ENCODE measurements around the gene COL16A1.

COL16A1 gene

DNA sequence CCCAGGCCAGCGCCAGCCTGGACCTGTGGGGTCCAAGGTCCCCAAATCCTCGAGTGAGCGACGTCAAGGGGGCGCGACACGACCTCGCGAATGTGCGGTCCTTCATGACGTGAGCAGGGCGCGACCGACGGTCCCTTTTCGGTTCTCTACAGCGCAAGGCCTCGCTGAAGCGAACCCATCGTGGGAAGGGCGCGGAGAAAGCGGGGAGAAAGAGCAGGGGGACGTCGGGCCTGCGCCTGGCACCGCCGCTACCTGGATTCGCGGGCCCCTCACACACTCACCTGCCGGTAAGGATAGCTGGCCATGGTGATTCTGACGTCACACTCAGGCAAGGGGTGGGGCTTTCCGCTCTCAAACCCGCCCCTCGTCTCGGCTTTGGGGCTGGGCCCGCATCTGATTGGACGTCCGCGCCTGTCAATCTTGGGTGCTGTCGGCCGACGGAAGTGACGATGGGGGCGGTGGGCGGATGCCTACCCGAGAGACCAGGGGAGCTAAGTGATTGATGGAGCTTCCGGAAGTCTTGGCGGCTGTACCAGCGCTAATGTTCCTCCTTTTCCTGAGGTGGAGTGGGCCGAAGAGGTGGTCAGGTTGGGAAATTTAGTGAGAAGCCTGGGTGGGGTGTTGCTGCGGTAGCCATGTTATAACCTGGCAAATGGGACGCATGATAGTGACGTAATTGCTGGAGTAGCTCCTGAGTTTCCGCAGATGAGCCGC lies 59.1 kb downstream of the COL16A1 start, which contains the start of gene PEF1:
TSS of gene PEF1 (minus strand) at position 317 of the 714 bp plus-strand sequence. CDS start at position 305, 12 bp downstream.
- DNase-seq = peak; percentile 99

GRCh38 chr1:31643976-31644559 lies 59.7 kb downstream of the COL16A1 start:
- DNase-seq = no peak

DNA sequence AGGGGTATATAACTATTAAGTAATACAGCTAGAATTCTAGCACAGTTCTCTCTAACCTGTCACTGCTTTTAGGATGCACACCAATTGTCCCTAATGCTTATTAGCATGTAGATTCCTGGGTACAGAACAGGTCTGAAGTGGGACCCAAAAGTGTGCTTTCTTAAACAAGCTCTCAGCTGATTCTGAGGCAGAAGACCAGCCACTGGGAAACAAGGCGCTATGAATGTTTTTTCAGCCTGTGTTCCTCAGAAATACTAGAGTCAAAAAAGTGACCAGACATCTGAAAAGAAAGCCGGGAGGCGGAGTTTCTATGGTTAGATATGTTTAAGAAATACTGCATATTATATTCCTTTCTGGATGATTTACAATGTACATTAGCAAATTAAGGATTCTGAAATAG lies 60.9 kb downstream of the COL16A1 start:
- DNase-seq = no peak

GRCh38 chr1:31642366-31642765 lies 61.5 kb downstream of the COL16A1 start:
- no peak for DNase-seq

DNA sequence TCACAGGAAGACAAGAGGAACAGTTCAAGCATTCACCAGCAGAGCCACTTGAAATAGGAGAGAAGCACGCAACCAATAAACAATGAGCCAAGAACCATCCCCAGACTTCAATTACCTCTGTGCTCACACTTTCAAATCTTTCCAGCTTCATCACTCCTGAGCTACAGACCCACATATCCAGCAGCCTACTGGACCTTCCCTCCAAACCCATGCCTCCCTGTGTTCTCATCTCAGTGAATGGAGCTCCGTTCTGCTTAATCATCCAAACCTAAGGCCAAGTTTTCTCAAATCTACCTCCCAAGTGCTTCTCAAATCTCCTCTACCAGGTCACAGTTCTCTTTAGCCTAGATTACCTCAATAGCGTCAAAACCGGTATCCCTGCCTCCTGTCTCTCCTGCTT lies 62.9 kb downstream of the COL16A1 start:
- no peak for DNase-seq

- no peak for DNase-seq
Measured at GRCh38 chr1:31640179-31640578, 63.6 kb downstream of the COL16A1 start.

GRCh38 chr1:31639543-31639942 lies 64.3 kb downstream of the COL16A1 start:
- peak; percentile 79 for DNase-seq

- no peak for DNase-seq
Measured at GRCh38 chr1:31637915-31638673, 65.7 kb downstream of the COL16A1 start.

DNA sequence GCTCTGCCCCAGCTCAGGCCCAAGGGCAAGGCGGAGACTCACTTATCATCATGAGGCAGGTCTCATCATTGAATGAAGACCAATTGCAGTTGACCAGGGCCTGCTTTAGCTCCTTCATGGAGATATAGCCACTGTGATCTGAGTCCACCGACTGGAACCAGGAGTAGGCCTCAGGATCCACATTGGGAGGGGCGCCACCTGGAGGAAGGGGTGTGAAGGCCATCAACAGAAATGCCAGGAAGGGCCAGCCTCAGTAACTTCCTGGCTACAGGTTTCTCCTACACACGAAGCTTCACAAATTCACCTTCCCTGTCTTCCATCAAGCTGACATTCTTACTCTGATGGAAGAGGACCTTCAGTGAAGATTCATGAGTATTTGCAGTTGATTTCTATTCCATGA lies 70.7 kb downstream of the COL16A1 start:
- peak; percentile 58 for DNase-seq

- no peak for DNase-seq
Measured at GRCh38 chr1:31632649-31633048, 71.2 kb downstream of the COL16A1 start.

- DNase-seq = no peak
Measured at GRCh38 chr1:31628931-31629556, 74.8 kb downstream of the COL16A1 start.

GRCh38 chr1:31627930-31628559 lies 75.8 kb downstream of the COL16A1 start:
- DNase-seq = no peak

DNA sequence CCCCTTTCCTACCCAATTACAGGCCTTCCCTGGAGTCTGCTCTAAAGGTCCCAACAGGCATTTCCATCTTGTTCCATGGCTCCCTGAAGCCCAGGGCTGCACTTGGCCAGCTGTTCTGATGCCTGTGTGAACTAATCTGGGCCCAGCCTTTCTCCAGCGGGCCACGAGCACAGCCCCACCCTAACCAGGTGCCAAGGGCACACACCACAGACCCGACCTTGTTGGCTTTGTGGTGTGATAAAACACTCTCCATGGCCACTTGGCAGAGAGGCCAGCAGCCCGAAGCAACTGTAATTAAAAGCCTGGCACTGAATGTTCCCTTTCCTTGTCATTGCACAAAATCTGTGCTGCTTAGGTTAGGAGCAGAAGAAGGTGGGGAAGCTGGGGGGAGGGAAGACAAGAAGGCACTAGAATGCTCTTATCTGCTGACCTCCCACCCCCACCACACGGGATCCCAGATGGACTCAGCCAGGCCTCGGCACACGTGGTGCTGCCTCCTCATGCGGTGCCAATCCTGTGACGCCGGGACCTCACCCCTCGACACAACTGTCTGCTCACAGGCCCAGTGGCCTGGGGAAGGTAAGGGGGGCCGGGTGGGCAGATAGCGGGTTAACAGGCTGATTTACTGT lies 76.4 kb downstream of the COL16A1 start:
- DNase-seq = no peak

GRCh38 chr1:31626223-31627207 lies 77.3 kb downstream of the COL16A1 start:
- DNase-seq = peak; percentile 33

GRCh38 chr1:31625561-31626222 lies 78.1 kb downstream of the COL16A1 start:
- peak; percentile 78 for DNase-seq

DNA sequence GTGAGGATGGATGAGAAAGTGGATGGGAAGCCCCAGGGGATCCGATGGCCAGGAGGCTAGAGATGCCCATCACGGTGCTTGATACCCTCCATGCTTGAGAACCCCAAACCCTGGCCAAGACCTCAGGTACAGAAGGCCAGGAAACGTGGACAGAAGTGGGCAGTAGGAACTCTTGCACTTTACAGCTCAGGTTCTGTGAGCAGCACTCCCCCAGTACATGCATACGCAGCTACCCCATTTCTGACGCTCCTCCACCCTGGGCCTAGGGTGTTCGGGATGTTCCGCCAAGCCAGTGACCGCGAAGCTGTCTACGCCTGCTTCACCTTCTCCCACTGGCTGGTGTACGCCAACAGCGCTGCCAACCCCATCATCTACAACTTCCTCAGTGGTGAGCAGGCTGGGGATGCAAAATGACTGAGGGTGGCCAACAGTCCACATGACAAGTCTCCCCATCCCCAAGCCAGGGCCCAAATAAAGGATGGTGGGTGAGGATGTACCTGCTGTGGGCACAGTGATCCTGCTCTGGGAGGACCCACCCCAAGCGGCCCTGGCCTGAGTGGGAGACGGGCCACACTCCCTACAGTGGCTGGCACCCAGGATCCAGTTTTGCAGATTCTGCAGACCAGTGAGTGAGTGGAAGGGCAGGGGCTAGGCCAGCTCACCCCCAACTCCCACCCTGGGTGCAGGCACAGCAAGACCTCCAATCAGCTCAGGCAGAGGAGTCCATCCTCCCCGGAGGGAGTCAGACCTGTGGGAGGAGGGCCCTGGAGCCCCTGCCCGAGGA lies 78.9 kb downstream of the COL16A1 start:
- DNase-seq = no peak

DNA sequence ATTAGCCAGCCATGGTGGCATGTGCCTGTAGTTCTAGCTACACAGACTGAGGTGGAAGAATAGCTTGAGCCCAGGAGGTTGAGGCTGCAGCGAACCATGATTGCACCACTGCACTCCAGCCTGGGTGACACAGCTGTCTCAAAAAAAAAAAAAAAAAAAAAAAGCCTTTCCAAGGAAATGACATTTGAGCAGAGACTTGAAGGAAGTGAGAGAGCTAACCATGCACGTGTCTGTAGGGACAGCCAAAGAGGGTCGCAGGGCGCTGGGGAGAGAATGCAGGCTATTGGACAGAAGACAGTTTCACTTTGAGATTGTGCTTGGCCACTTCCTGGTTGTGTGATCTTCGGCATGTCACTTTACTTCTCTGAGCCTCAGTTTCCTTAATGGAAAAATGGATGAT lies 79.5 kb downstream of the COL16A1 start:
- peak; percentile 74 for DNase-seq

GRCh38 chr1:31623365-31623764 lies 80.5 kb downstream of the COL16A1 start:
- no peak for DNase-seq

DNA sequence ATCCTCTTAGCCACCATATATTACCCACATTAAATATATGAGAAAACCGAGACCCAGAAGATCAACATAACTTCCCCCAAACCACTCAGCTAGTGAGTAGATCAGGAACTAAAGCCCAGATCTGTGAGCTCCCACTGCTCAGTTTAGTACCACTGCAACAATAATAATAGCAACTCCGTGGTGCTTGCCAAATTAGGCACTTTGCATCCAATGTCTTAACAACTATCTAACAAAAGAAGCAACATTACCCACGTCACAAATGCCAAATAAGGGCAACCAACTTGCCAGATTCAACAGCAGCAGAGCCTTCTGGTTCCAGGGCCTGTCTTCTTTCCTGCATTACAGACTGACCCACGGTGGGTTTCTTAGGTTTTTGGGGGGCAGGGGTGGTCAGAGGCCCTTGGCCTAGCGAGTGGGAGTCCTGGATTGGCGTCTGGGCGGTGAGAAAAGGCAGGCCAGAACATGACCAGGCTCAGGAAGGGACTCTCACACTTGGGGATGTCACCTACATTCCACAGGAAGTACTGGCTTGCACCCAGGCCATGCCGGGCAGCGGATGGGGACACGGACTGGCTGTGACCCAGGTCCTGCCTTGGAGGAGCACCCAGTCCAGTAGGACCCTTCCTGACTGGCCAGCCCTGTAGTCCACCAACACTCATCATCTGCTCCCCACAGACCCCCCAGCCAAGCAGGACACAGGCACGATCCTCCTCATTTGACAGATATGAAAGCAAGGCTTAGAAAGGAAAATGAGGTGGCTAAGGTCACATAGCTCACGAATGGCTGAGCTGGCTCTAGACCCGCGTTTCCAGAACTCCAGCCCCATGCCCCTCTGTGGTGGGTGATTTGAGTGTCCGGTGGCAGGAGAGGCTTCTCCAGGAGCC lies 81.7 kb downstream of the COL16A1 start:
- no peak for DNase-seq
